GM18867 (cell line): ENCODE data around the gene AGTRAP.
A peak's percentile ranks its signal among the peaks of the same experiment; 100 is the strongest.

Experiments used
- ATAC-seq: cut with Tn5 transposase; IDR thresholded peaks from one replicate; pipeline ENCODE4 v1.9.1; 2021; ENCODE audit warnings: mild to moderate bottlenecking, moderate library complexity; ENCODE audit not compliant: unreplicated experiment

Gene AGTRAP, protein sequence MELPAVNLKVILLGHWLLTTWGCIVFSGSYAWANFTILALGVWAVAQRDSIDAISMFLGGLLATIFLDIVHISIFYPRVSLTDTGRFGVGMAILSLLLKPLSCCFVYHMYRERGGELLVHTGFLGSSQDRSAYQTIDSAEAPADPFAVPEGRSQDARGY

DNA sequence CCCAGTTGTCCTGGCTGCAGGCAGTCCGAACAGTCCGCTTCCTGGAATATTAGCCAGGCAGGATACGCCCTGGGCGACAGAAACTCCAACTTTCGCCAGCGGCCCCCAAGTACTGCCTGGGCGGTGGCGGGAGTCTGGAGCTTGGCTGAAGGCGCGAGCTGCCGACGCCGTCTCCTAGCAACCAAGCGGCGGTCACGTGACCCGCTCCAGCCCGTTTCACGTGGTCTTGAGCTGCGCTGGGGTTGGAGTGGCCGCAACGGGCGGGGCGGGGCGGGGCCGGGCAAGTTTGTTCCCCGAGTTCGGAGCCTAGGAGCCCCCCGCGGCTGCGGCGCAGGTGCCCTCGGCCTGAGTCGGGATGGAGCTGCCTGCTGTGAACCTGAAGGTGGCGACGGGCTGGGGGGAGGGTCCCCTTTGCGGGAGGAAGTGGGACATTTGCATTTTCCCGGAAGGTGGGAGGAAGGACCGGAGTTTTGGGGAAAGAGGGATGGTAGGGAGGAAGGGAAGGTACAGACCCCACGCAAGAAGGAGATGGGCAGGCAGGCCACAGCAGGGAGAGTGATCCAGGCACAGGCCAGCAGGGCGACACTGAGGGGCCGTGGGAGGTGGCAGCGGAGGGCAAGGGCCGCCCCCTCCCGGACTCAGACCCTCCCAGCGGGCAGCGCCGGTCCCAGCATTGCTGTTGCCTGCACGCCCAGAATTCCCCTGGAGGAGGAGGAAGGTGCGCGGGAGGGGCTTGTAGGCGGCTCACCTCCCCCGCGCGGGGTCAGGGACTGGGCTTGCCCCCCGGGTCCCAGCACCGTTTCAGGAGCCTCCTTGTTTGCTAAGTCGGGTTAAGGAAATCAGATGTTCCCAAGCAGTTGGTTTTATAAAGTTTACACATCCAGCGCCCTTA, at the start of gene AGTRAP:
Gene AGTRAP (plus strand): TSS at position 283 of the 892 bp plus-strand sequence. CDS start 73 bp downstream, at position 356.
- ATAC-seq = peak; percentile 70

DNA sequence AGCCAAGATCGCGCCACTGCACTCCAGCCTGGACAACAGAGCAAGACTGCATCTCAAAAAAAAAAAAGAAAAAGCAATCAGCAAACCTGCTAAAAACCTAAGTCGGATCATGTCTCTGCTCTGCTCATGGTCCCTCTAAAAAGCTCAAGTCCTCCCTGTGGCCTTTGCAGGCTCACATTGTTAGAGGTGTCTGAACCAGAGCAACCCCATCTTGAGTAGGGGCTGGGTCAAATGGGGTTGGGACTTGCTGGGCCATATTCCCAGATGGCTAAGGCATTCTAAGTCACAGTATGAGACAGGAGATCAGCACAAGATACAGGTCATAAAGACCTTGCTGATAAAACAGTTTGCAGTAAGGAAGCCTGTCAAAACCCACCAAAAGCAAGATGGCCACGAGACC, 47.4 kb upstream of the AGTRAP start:
- no peak for ATAC-seq

DNA sequence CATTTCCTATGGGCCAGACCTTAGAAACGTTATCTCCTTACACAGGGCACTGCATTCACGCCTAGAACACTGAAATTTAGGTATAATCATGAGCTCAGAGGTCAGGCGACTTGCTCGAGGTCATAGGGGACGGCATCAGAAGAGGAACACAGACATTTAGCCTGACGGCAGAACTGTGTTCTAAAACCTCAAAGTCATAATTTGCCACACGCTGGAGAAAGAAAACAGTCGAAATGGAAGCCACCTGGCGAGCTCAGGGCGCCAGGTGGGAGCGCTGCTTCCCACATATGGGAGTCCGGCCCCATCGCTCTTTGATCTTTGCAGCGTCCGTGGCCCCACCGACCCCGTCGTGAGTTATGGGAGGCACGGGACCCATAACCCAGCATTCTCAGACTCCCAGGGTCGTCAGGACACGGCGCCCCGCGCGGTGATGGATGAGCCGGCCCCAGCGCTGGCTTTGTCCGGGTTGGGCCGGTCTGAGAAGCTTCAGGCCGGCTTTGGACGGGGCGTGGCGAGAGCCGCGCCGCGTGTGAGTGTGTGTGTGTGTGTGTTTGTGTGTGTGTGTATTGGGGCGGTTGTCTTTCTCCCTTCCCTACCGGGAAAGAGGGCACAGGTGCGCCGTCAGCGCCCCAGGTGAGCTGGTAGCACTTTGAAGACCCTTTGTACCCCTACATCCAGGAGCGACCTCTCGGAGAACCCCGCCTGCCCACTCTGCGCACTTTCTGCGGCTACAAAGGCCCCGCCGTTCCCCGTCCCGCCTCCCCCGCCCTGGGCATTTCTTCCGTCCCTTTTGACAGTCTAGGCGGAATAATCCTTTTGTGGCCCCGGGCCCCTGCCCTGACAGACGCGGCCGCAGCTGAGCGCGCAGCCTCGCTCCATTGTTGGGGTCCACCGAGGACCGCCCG, 45.3 kb upstream of the AGTRAP start:
- no peak for ATAC-seq

DNA sequence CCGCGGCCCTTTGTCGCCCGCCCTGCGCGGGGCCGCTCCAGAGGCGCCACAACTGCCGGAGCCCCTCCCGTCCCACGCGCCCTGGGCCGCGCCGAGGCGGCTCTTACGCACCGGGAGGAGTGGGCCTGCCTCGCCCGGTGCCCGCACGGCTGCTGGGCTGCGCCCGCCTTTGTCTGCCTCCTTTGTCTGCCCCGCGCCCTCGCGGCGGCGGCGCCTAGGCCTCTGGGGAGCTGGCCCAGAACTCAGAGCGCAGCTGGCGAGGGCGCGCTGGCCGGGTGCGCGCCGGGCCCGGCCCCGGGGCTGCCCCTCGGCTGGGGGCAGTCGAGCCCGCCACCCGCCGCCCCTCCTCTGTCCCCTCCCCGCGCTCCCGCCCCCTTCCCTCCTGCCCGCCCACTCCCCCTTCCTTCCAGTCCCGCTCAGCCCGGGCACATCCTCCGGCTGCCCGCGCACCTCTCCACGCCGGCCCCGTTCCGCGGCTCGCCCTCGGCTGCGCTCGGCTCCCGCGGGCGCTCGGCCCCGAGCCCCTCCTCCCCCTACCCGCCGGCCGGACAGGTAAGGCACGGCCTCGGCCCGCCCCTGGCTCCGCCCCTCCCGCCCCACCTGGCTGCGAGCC, 44.5 kb upstream of the AGTRAP start, which contains the start of gene DRAXIN:
Gene DRAXIN (plus strand): TSS at position 409 of the 613 bp plus-strand sequence. CDS start 14,549 bp downstream, outside the sequence.
- no peak for ATAC-seq

DNA sequence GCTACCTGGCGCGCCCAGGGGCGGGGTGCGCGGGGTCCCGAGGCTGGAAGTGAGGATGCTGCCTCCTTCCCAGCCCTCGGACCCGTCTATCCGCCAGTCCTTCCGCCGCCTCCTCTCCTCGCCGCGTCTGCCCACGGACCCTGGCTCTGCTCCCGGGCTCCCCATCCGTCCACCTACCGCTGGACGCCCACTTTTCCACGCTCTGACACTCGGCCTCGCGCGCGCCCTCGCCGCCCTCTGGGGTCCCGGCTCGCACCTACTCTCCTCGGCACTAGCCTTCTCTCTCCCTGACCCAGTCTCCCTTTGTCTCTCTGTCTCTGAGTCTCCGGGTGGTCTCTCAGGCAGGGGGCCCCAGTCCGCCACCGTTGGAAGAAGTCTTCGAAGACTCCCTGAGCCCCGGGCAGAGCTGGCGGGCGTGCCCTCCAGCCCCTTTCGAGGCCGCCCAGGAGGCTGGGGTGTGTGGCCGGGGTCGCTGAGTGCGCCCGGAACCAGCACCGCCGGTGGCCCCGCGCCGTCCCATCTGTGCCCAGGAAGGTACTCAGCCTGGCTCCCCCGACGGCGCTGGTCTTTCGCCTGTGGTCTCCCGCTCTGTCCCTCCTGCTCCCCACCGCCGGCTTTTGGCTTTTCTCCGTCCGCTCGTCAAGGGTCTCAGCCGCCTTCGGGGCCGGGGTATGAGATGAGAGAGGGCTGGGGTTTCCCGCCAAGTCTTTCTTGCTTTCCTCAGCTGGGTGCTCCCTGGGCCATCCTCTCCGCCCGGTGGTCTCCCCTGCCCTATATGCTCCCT, 43.8 kb upstream of the AGTRAP start:
- ATAC-seq = no peak

DNA sequence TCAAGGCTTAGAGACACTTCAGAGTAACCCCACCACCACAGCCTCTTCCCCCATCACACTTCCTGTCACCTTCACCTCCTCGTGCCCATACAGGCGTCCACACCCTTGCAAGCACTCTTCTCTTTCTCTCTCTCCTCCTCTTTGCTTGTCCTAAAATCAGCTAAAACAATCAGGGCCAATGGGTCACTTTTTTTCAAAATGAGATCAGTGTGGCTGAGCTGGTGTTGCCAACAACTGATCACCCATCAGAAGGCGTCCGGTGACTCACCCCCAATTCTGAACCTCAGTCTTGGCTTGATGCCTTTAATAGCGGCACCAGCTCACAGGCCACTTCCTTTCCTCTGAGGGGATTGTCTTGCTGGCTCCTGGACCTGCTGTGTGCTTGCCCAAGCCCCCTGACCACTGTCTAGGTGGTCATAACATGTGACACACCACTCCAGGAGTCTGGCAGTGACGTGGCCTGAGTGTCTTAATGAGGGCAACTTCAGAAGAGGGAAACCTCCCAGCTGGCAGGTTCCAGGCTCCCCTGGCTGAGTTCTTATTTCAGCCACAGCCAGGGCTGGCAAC, 42.8 kb upstream of the AGTRAP start:
- ATAC-seq = no peak

DNA sequence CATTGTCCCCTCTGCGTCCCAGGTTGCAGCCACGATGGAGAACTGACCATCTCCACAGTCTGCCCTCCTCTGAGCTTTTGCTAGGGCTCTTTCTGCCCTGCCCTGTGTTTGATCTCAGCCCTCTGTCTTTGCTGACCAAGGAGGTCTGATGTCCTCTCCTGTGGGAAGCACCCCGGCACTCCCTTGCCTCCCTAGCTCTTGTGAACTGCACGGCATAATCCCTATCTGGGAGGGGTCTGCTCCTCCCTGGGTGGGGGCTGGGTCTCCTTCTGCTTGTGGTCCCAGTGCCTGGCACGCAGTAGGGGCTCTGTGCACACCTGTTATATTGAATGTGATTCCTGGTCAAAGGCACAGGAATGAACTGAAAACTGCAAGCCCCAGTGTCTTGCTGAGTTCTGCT, 42.0 kb upstream of the AGTRAP start:
- ATAC-seq = no peak

DNA sequence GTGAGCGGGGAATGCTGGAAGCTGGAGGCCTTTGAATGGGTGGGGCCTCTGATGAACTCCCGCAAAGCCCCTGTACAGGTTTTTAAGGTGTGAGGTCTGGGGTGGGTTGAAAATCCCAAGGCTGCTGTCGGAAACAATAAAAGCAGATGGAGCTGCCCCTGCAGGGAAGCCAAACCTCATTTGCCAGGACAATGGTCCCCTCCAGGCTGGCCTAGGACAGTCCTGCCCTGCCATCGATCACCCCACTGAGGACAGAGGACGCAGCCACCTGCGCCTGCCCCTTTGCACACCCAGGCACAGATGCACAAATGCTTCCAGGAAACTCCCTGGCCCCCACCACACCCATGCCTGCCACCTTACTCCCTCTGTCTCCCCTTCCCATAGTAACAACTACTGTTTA, 40.1 kb upstream of the AGTRAP start:
- no peak for ATAC-seq

DNA sequence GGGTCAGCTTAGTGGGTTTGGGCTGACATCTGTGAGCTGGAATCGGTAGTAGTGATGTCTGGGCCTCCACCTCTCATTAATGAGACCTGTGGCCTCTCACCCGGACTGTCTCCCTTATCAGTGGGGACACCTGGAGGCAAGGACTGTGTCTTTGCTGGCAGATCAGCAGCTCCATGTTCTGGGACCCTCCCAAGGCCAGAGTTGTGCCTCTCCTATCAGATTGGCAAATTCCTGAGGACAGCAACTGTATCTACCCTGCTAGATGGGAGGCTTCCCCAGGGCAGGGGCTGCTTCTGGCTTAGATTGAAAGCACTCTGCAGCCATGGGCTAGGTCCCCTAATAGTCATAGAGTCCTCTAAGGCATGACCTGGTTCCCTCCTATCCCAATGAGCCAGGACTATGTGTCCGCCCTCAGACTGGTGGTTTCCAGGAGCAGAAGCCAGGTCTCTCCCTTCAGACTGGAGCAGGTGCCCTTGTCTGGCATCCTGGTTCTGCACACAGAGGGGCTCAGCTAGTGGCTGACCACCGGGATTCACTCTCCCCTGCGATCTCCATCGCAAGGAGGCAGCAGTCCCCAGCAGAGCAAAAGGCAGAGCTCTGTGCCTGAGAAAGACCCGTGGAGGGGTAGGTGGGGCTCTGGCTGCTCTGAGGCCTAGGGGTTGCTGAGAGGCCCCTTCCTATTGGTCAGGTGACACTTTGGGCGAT, 38.6 kb upstream of the AGTRAP start:
- ATAC-seq = no peak

DNA sequence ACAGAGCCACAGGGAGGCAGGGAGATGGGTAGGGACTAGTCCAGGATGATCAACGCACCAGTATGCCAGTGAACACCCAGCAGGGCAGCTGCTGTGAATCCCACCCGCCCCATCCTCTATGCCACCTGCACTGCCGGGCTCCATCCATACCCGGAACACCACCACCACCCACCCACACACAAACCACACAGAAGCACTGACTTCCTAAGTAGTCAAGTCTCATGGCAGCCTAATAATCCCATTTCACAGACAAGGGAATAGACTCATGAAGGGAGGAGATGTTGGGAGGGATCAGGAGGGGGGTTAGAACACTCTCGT, 38.1 kb upstream of the AGTRAP start:
- no peak for ATAC-seq

DNA sequence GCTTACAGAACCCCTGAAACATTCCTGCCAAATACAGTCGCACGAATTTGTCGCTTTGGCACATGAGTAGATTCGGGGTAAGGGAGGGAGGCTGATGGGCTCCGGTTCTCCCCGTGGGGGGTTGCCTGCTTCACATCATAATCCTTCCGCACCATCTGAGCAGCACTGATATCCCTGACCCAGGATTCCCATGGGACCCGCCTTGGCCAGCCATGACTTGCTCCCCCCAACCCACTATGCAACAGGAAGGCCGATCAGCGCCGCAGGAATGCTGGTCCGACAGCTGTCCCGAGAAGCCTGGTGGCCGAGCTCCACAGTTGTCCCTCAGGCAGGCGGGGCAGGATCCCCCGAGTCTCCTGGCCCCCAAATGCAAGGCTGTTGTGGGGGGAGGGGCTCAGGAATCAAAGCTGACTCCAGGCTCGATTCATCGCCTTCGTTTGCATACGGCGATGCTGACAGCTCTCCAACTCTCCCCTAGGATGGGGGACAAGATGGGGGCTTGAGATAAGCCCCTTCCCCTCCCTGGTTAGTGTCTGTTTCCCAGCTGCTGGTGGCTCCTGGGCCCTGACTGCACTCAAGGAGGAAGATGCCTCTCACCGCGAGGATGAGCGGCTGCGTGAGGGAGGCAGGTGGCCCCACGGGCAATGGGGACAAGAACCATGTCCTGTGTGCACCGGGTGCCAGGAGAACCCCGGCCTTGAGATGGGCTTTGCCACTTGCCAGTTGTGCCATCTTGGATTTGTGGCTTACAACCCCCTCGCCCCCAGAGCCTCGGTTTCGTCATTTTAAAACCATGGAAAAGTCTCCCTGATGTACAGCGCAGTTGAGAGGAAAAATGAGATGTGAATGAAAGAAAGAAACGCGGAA, 35.1 kb upstream of the AGTRAP start:
- no peak for ATAC-seq

DNA sequence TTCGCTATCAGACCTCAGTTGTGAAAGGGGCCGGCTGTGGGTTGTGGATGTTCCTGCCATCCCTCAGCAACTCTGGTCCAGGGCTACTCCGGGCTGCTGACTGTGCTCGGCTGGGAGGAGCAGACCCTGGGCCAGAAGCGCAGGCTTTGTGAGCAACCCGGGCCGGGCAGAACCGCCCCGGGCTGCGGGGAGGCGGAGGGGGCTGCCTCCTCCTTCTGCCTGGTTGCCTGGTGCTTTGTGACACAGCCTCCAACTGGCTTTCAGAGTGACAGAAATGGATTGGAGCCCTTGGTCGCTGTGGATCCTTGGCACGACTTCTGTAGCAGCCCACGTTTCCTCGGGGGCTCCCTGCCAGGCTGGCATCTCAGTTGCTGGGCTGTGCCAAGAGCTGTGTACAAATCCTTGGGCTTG, 34.4 kb upstream of the AGTRAP start:
- ATAC-seq = no peak

DNA sequence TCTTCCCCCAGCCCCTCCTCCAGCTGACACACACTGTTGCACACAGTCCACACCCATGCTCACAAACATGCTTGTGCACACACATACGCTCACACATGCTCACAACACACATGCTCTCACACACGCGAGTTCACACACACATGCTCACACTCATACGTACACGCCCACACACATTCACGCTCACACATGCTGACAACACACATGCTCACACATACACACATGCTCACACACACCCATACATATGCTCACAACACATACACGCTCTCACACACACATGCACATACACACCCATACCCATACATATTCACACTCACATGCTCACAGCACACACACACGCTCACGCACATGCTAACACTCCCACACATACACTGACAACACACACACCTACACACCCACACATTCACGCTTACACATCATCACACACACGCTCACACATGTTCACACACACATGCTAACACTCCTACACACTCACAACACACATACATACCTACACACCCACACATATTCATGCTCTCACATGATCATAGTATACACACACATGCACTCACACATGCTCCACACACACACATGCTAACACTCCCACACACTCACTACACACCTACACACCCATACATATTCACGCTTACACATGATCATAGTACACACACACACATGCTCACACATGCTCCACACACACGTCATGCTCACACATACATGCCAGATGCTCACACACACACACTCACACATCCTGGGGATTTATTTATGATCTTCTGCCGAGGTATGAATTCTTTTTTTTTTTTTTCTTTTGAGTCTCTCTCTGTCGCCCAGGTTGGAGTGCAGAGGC, 33.7 kb upstream of the AGTRAP start:
- no peak for ATAC-seq

DNA sequence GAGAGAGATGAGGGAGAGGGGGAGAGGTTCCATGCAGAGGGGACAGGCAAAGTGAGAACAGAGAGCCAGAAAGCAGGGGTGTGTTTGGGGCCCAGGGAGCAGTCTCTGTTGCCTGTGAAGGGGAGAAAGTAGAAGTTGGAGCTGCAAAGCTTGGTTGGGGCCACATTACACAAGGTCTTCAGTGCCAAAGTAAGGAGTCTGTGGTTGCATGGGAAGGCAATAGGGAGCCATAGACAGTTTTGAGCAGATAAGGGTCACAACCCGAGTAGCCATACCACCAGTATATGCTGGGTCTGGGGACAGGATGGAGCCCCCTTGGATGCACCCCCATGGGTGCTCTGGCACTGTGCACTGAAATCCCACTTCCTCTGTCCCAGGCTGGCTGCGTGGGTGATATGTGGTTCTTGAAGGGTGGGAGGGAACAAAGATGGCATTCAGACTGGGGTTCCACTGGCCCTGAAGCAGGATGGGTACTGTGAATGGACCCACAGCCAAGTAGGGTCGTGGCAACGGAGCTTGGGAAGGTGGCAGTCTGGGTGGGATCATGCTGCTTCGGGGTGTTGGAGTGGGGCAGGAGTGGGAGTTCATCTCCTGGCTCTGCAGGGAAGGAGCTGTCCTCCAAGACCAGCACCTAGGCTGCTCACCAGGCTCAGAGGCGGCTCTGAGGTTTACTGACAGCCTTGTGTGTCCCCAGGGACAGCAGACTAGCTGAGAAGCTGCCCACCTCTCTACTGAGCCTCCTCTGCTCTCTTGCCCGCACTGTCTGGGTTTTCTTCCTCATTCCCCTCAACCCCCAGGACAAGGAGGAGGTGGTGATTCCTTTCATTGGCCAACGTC, 32.4 kb upstream of the AGTRAP start:
- ATAC-seq = no peak

DNA sequence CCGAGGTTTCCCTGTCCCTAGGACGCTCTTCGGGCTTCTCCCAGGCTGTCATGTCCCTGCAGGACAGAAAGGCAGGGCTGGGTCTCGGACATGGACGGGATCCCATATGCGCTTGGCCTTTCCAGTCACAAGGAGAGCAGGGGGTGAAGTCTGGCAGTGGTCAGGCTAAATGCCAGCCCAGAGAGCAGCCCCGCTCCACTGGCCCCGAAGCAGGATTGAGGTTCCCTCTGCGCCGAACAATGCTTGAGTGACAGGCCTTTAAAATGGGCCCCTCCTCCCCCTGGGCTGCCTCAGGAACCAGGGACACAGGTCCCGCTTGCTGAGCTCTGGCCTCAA, 31.8 kb upstream of the AGTRAP start:
- ATAC-seq = no peak

DNA sequence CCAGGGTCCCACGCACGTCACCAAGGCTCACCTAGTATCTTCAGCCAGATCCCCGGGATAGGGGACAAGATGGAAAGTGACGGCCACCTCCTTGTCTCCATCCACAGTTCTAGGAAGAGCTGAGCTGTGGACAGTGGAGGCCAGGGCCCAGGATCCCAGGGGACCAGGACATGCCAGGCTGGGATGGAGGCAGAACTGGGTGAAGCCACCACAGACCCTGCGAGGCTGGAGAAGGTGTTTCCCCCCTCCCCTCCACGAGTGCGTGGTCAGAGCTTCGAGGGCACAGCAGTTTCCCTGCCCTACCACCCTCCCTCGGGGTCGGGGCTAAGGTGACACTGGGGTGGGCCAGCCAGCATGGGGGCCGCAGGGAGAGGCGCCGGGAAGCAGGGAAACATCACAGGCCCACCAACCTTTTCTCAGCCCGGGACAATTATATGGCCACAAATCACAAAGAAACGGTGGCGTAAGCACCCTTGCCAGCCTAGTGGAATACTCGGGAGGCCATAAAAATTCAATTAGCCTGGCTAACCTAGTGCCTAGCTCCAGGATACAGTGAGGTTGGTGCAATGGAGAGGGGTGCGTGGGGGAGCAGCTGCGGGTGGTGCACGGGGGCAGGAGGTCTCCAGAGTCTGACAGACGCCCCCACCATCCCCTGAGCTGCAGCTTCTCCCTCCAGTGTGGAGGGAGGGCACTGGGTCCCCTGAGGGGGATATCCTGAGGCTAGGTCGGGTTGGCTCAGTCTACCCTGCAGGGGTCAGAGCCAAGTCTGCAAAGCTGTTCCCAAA, 31.1 kb upstream of the AGTRAP start:
- no peak for ATAC-seq
